ENCODE data around the gene SPAG9.
"Not testable (repeated sequence)": the region's sequence is repeated elsewhere in the genome, so short reads cannot be mapped to it uniquely, and the experiment has no call there.

Gene SPAG9

GRCh38 chr17:51083981-51084380 is 36.7 kb downstream of the SPAG9 start:
- no peak overlapping the region for H3K27ac Mint-ChIP-seq

GRCh38 chr17:51083364-51083763 is 37.3 kb downstream of the SPAG9 start:
- H3K4me3 Mint-ChIP-seq; H3K36me3 Mint-ChIP-seq (ENCODE audit: low read depth); H3K9me3 Mint-ChIP-seq; H3K4me1 Mint-ChIP-seq (ENCODE audit: low read depth); H3K27ac Mint-ChIP-seq; H3K27me3 Mint-ChIP-seq (ENCODE audit: low read depth): not testable (repeated sequence)

More at GRCh38 chr17:51083981-51084380, 36.7 kb downstream of the SPAG9 start:
- H3K4me3 Mint-ChIP-seq: no peak overlapping the region
- no peaks in the 10 kb centered on the region for H3K9me3 Mint-ChIP-seq
- H3K27me3 Mint-ChIP-seq (ENCODE audit: low read depth): no peaks in the 10 kb centered on the region
- H3K36me3 Mint-ChIP-seq (ENCODE audit: low read depth): peaks cover 5% of the 10 kb centered on the region
- H3K4me1 Mint-ChIP-seq (ENCODE audit: low read depth): peaks cover 3% of the 10 kb centered on the region

DNA sequence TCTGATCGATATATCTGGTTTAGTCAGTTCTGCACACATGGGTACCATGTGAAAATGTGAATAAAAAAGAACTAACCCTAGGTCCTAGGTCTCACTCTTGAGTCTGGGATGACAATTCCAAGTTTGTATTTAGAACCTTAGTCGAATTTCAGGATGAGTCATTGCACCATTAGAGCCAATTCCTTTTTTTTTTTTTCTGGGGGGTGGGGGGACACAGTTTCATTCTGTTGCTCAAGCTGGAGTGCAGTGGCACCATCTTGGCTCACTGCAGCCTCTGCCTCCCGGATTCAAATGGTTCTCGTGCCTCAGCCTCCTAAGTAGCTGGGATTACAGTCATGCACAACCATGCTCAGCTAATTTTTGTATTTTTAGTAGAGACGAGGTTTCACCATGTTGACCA is 41.6 kb downstream of the SPAG9 start:
- Mint-ChIP-seq H3K36me3 (ENCODE audit: low read depth) (peaks cover 15% of the 10 kb centered on the region), H3K27ac (no peak overlapping the region), H3K9me3 (no peaks in the 10 kb centered on the region), H3K27me3 (ENCODE audit: low read depth) (no peaks in the 10 kb centered on the region), H3K4me3 (no peak overlapping the region), H3K4me1 (ENCODE audit: low read depth) (peaks cover 1% of the 10 kb centered on the region)

DNA sequence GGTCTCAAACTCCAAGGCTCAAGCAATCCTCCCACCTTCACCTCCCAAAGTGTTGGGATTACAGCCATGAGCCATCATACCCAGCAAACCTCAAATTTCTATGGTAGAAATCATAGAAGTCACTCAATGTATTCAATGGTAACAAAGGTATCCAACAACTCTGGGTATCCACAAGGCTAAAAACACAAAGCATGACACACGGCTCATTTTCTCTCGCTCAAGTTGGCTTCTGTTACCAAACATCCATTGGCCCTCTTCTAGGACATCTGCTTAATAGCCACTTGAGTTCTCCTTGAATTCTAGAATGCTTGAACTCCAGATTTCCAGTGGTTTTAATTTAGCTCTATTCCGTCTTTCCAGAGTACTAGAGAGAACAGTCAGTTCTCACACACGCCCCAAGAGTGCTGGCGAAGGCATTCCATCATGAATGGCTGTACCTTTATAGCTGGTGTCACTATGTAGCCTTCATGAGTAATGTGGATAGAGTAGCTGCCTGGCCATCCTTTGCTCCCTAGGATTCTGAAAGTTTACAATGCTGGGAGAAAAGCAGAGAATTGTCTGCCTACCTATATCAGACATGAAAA is 42.6 kb downstream of the SPAG9 start:
- Mint-ChIP-seq H3K9me3 (no peaks in the 10 kb centered on the region), H3K4me1 (ENCODE audit: low read depth) (peaks cover 1% of the 10 kb centered on the region), H3K4me3 (no peak overlapping the region), H3K27me3 (ENCODE audit: low read depth) (no peaks in the 10 kb centered on the region), H3K36me3 (ENCODE audit: low read depth) (peaks cover 15% of the 10 kb centered on the region), H3K27ac (no peak overlapping the region)

DNA sequence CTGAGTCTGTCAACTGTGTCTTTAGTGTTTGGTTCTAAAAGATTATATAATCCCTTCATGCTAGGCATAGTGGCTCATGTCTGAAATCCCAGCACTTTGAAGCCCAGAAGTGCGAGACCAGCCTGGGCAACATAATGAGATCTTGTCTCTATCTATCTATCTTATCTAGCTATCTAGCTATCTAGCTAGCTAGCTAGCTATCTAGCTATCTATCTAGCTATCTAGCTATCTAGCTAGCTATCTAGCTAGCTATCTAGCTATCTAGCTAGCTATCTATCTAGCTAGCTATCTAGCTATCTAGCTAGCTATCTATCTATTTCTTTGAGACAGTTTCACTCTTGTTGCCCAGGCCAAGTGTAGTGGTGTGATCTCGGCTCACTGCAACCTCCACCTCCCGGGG is 43.8 kb downstream of the SPAG9 start:
- Mint-ChIP-seq H3K4me1 (ENCODE audit: low read depth) (peaks cover 1% of the 10 kb centered on the region), H3K36me3 (ENCODE audit: low read depth) (peaks cover 12% of the 10 kb centered on the region), H3K4me3 (no peak overlapping the region), H3K9me3 (no peaks in the 10 kb centered on the region), H3K27ac (no peak overlapping the region), H3K27me3 (ENCODE audit: low read depth) (no peaks in the 10 kb centered on the region)

DNA sequence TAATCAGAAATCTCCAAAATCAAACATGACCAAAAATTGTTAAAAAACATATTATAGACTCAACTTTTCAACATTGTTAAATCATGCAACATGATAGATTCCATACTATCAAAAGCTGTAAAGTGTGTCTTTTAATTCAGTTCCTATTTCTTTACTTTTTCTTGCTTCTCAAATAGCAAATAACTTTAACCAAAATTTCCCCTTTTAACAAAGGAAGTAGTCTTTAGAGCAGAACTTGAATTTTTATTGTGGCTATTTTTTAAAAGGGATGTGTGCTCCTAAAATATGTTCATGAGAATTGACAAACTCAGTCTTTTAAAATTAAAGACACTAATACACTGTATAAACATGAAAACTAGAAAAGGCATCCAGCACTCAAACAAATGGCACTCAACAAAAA is 49.1 kb downstream of the SPAG9 start:
- H3K27me3 Mint-ChIP-seq (ENCODE audit: low read depth): no peaks in the 10 kb centered on the region
- no peak overlapping the region for H3K27ac Mint-ChIP-seq
- peaks cover 5% of the 10 kb centered on the region for H3K36me3 Mint-ChIP-seq (ENCODE audit: low read depth)
- no peaks in the 10 kb centered on the region for H3K9me3 Mint-ChIP-seq
- no peak overlapping the region for H3K4me3 Mint-ChIP-seq
- peaks cover 6% of the 10 kb centered on the region for H3K4me1 Mint-ChIP-seq (ENCODE audit: low read depth)

GRCh38 chr17:51065466-51065865 is 55.2 kb downstream of the SPAG9 start:
- Mint-ChIP-seq H3K4me3 (no peak overlapping the region), H3K4me1 (ENCODE audit: low read depth) (peaks cover 4% of the 10 kb centered on the region), H3K27ac (no peak overlapping the region), H3K9me3 (no peaks in the 10 kb centered on the region), H3K27me3 (ENCODE audit: low read depth) (no peaks in the 10 kb centered on the region), H3K36me3 (ENCODE audit: low read depth) (peaks cover 8% of the 10 kb centered on the region)

- H3K9me3 Mint-ChIP-seq: no peaks in the 10 kb centered on the region
- H3K4me3 Mint-ChIP-seq: no peak overlapping the region
- H3K4me1 Mint-ChIP-seq (ENCODE audit: low read depth): peaks cover 2% of the 10 kb centered on the region
- peaks cover 6% of the 10 kb centered on the region for H3K36me3 Mint-ChIP-seq (ENCODE audit: low read depth)
- H3K27me3 Mint-ChIP-seq (ENCODE audit: low read depth): no peaks in the 10 kb centered on the region
- H3K27ac Mint-ChIP-seq: no peak overlapping the region
These were observed 56.5 kb downstream of the SPAG9 start for GRCh38 chr17:51064061-51064735.

- no peaks in the 10 kb centered on the region for H3K27me3 Mint-ChIP-seq (ENCODE audit: low read depth)
- H3K4me1 Mint-ChIP-seq (ENCODE audit: low read depth): peaks cover 4% of the 10 kb centered on the region
- no peak overlapping the region for H3K4me3 Mint-ChIP-seq
- no peaks in the 10 kb centered on the region for H3K9me3 Mint-ChIP-seq
- peaks cover 3% of the 10 kb centered on the region for H3K36me3 Mint-ChIP-seq (ENCODE audit: low read depth)
- no peak overlapping the region for H3K27ac Mint-ChIP-seq
These were observed 60.3 kb downstream of the SPAG9 start for GRCh38 chr17:51060396-51060795.

DNA sequence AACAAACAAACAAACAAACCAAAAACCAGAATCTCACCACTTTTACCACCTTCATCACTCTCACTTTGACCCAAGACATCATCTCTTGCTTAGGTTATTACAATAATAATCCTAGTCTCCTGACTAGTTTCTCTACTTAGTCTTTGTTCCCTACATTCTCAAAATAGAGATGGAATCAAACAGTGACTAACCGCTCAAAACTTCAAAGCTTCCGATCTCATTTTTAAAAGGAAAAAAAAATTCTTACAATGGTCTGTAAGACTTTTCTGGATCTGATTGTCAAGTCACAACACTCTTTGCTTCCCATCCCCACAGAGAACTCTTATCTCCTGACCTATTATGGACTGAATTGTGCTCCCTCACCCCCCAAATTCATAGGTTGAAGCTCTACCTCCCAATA is 60.9 kb downstream of the SPAG9 start:
- Mint-ChIP-seq H3K36me3 (ENCODE audit: low read depth) (peaks cover 3% of the 10 kb centered on the region), H3K9me3 (no peaks in the 10 kb centered on the region), H3K27me3 (ENCODE audit: low read depth) (no peaks in the 10 kb centered on the region)

GRCh38 chr17:51057534-51057933 is 63.1 kb downstream of the SPAG9 start:
- Mint-ChIP-seq H3K4me3 (no peak overlapping the region), H3K27ac (no peak overlapping the region), H3K36me3 (ENCODE audit: low read depth) (no peaks in the 10 kb centered on the region), H3K27me3 (ENCODE audit: low read depth) (no peaks in the 10 kb centered on the region), H3K9me3 (no peaks in the 10 kb centered on the region), H3K4me1 (ENCODE audit: low read depth) (peaks cover 4% of the 10 kb centered on the region)

More for the DNA sequence above, 60.9 kb downstream of the SPAG9 start:
- no peak overlapping the region for H3K4me3 Mint-ChIP-seq
- H3K4me1 Mint-ChIP-seq (ENCODE audit: low read depth): peaks cover 4% of the 10 kb centered on the region
- H3K27ac Mint-ChIP-seq: no peak overlapping the region

GRCh38 chr17:51056813-51057510 is 63.7 kb downstream of the SPAG9 start:
- Mint-ChIP-seq H3K4me1 (ENCODE audit: low read depth) (peaks cover 4% of the 10 kb centered on the region), H3K27me3 (ENCODE audit: low read depth) (no peaks in the 10 kb centered on the region), H3K27ac (no peak overlapping the region), H3K36me3 (ENCODE audit: low read depth) (peaks cover 1% of the 10 kb centered on the region), H3K9me3 (no peaks in the 10 kb centered on the region), H3K4me3 (no peak overlapping the region)

- H3K4me1 Mint-ChIP-seq (ENCODE audit: low read depth): peaks cover 4% of the 10 kb centered on the region
- no peaks in the 10 kb centered on the region for H3K9me3 Mint-ChIP-seq
- no peak overlapping the region for H3K27ac Mint-ChIP-seq
- no peak overlapping the region for H3K4me3 Mint-ChIP-seq
- H3K27me3 Mint-ChIP-seq (ENCODE audit: low read depth): no peaks in the 10 kb centered on the region
- peaks cover 4% of the 10 kb centered on the region for H3K36me3 Mint-ChIP-seq (ENCODE audit: low read depth)
These were observed 65.9 kb downstream of the SPAG9 start for GRCh38 chr17:51054748-51055147.

- Mint-ChIP-seq H3K27ac (no peak overlapping the region), H3K27me3 (ENCODE audit: low read depth) (no peaks in the 10 kb centered on the region), H3K4me3 (no peak overlapping the region), H3K4me1 (ENCODE audit: low read depth) (peaks cover 4% of the 10 kb centered on the region), H3K9me3 (no peaks in the 10 kb centered on the region), H3K36me3 (ENCODE audit: low read depth) (peaks cover 4% of the 10 kb centered on the region)
These were observed 68.4 kb downstream of the SPAG9 start for GRCh38 chr17:51052235-51052634.
